ENCODE data around the gene CALN1. TPM values are rescaled to one million over a fixed set of nuclear protein-coding genes. Genes with fewer than 3 reads are reported as not detected.

CALN1 gene
- total and polyA plus RNA-seq, 11 donors: not detected

GRCh38 chr7:72308986-72309385 is 103.2 kb downstream of the CALN1 start:
- 72 to 82% (median 77%) methylated on average over 2 of the region's 2 CpGs for WGBS, 4 donors
- TF ChIP-seq POLR2A (IDR thresholded peaks at IDR 0.05) (no peak), CTCF (IDR thresholded peaks at IDR 0.05) (no peak)

GRCh38 chr7:72307566-72307965 is 104.6 kb downstream of the CALN1 start:
- Histone ChIP-seq H3K36me3 (no peaks in the 10 kb centered on the region), H3K4me3 (no peak overlapping the region), H3K9me3 (no peaks in the 10 kb centered on the region), H3K27me3 (no peaks in the 10 kb centered on the region), H3K4me1 (no peaks in the 10 kb centered on the region), H3K27ac (no peak overlapping the region)
- 68 to 77% (median 73%) methylated on average over 7 to 9 of the region's 9 CpGs for WGBS, 4 donors
- intact Hi-C loops (cut with DNase I): no loop called here
- TF ChIP-seq POLR2A (IDR thresholded peaks at IDR 0.05): no peak
- no peak for TF ChIP-seq CTCF (IDR thresholded peaks at IDR 0.05)
- ATAC-seq (no peak), DNase-seq (no peak)

More at GRCh38 chr7:72308986-72309385, 103.2 kb downstream of the CALN1 start:
- H3K4me1 ChIP-seq: no peaks in the 10 kb centered on the region
- no peaks in the 10 kb centered on the region for H3K27me3 ChIP-seq
- intact Hi-C loops (cut with DNase I): no loop called here
- no peak for DNase-seq
- H3K9me3 ChIP-seq: no peaks in the 10 kb centered on the region
- H3K36me3 ChIP-seq: no peaks in the 10 kb centered on the region
- no peak overlapping the region for H3K27ac ChIP-seq
- no peak overlapping the region for H3K4me3 ChIP-seq
- no peak for ATAC-seq

GRCh38 chr7:72298912-72299311 is 113.2 kb downstream of the CALN1 start:
- no peak for TF ChIP-seq POLR2A (IDR thresholded peaks at IDR 0.05)
- TF ChIP-seq CTCF (IDR thresholded peaks at IDR 0.05): no peak
- Histone ChIP-seq H3K36me3 (no peaks in the 10 kb centered on the region), H3K4me3 (no peak overlapping the region), H3K9me3 (no peaks in the 10 kb centered on the region), H3K4me1 (no peaks in the 10 kb centered on the region), H3K27me3 (no peaks in the 10 kb centered on the region), H3K27ac (no peak overlapping the region)
- ATAC-seq (no peak), DNase-seq (no peak)
- 55 to 75% (median 64%) methylated on average over 1 of the region's 1 CpG for WGBS, 4 donors
- intact Hi-C loops (cut with DNase I): no loop called here

GRCh38 chr7:72298091-72298490 is 114.0 kb downstream of the CALN1 start:
- Histone ChIP-seq H3K27me3 (no peaks in the 10 kb centered on the region), H3K27ac (no peak overlapping the region), H3K9me3 (no peaks in the 10 kb centered on the region), H3K36me3 (no peaks in the 10 kb centered on the region), H3K4me1 (no peaks in the 10 kb centered on the region), H3K4me3 (no peak overlapping the region)
- no peak for DNase-seq
- intact Hi-C loops (cut with DNase I): no loop called here
- no peak for TF ChIP-seq POLR2A (IDR thresholded peaks at IDR 0.05)
- no peak for TF ChIP-seq CTCF (IDR thresholded peaks at IDR 0.05)
- WGBS, 4 donors: 85 to 90% (median 89%) methylated on average over 5 of the region's 5 CpGs
- ATAC-seq: no peak

All from heart left ventricle (tissue), 16 donors.